ENCODE results near the gene ETV3. TPM values are rescaled to one million over a fixed set of nuclear protein-coding genes. Genes with fewer than 3 reads are reported as not detected.
"Not testable (repeated sequence)": the region's sequence is repeated elsewhere in the genome, so short reads cannot be mapped to it uniquely, and the experiment has no call there.

Gene ETV3
- total RNA-seq, 5 donors from 2014 or later (not counting 1 experiment from before 2014, with no cell fraction given) = 30.6 to 86.3 (median 33.4) TPM

DNA sequence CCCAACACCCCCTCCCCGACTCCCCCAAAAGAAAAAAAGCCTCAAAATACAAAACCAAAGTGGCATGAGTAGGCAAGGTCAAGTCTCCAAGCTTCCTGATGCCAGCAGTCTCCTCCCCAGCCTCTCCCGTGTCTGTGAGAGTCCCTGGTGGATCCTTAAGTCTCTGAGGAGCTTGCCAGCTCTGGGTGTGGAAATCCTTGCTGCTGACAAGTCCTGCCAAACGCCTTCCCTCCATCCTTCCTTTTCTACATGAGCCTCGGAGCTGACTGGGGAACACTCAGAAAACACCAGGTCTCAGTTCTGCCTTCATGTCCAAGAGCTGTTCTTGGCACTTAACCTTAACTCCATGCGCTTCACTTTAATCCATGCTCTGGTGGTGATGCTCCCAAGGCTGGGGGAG is 34.9 kb downstream of the ETV3 start:
- Mint-ChIP-seq H3K4me3 (no peak overlapping the region), H3K27me3 (peaks cover 25 to 26% of the 10 kb centered on the region in 2 donors), H3K4me1 (no peaks in the 10 kb centered on the region), H3K36me3 (no peaks in the 10 kb centered on the region), H3K27ac (no peak overlapping the region), H3K9me3 (no peaks in the 10 kb centered on the region)
- ChIA-PET CTCF (no interaction called here), POLR2A (no interaction called here)
- Histone ChIP-seq H3K4me1 (ENCODE audit: control insufficient read depth in 1 of 2, extremely low read depth in 1 of 2, insufficient read depth in 2 of 2, low read length in 2 of 2) (no peaks in the 10 kb centered on the region), H3K36me3 (ENCODE audit: control insufficient read depth in 2 of 2, extremely low read depth in 1 of 2, insufficient read depth in 1 of 2, low read length in 1 of 2) (no peaks in the 10 kb centered on the region), H3K27me3 (replicated peaks in 1 of 2; ENCODE audit: control insufficient read depth in 2 of 2, extremely low read depth in 1 of 2, insufficient read depth in 2 of 2, low read length in 1 of 2) (peaks cover 0 to 24% of the 10 kb centered on the region in 2 experiments), H3K27ac (ENCODE audit: low read length) (no peak overlapping the region), H3K9me3 (no peaks in the 10 kb centered on the region), H3K4me3 (ENCODE audit: control insufficient read depth in 1 of 2, extremely low read depth in 1 of 2, low read length in 1 of 2) (no peak overlapping the region)
- ATAC-seq (replicated peaks in 1 of 4) (no peak), DNase-seq (no peak)
- WGBS (ENCODE audit: insufficient coverage) = 82% methylated on average over 3 of the region's 5 CpGs

DNA sequence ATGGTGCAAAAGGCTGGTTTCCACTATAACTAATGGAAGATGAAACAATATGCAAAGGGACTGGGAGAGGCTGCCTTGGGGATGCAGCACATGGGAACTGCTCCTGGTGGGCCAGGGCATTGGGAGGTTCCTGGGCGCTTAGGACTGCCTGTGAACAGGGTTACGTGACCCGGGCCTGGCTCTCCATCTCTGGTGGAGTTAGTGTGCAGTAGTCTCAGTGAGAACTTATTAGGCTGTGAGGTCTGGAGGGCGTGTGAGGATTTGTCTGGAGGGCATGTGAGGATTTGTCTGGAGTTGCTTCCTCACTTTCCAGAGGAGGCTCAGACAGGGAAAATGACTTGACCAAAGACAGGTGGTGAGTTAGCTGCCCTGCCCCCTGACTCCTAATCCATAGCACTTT is 37.0 kb downstream of the ETV3 start:
- Mint-ChIP-seq H3K36me3 (no peaks in the 10 kb centered on the region), H3K4me3 (no peak overlapping the region), H3K27ac (no peak overlapping the region), H3K27me3 (peaks cover 5 to 9% of the 10 kb centered on the region in 2 donors), H3K9me3 (no peaks in the 10 kb centered on the region), H3K4me1 (no peaks in the 10 kb centered on the region)
- ChIA-PET CTCF (no interaction called here), POLR2A (no interaction called here)
- Histone ChIP-seq H3K27me3 (replicated peaks in 1 of 2; ENCODE audit: control insufficient read depth in 2 of 2, extremely low read depth in 1 of 2, insufficient read depth in 2 of 2, low read length in 1 of 2) (peaks cover 0 to 10% of the 10 kb centered on the region in 2 experiments), H3K36me3 (ENCODE audit: control insufficient read depth in 2 of 2, extremely low read depth in 1 of 2, insufficient read depth in 1 of 2, low read length in 1 of 2) (no peaks in the 10 kb centered on the region), H3K4me3 (ENCODE audit: control insufficient read depth in 1 of 2, extremely low read depth in 1 of 2, low read length in 1 of 2) (no peak overlapping the region), H3K9me3 (no peaks in the 10 kb centered on the region), H3K4me1 (ENCODE audit: control insufficient read depth in 1 of 2, extremely low read depth in 1 of 2, insufficient read depth in 2 of 2, low read length in 2 of 2) (no peaks in the 10 kb centered on the region), H3K27ac (ENCODE audit: low read length) (no peak overlapping the region)
- no peak for DNase-seq
- WGBS (ENCODE audit: insufficient coverage) = 71% methylated on average over 3 of the region's 4 CpGs
- ATAC-seq (replicated peaks in 1 of 4) = no peak

DNA sequence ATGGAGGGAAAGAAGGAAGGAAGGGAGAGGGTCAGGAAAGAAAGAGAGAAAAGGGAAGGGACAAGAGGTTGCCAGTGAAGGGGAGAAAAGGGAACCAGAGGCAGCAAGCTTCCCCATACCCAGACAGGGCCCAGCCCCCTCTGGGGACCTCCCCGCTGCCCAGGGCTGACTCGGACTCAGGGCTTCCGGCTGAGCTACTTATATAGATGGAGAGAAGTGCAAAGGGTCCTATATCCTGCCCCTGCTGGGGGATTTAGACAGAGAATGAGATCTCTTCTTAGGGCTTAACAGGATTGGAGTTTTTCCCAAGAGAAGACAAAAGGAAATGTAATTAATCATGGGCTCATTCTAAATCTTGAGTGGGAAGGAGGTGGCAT is 38.6 kb downstream of the ETV3 start, which contains the start of gene ETV3L:
Gene ETV3L (minus strand): TSS at position 176 of the 377 bp plus-strand sequence. CDS start 285 bp downstream, outside the sequence.
- H3K27ac ChIP-seq (ENCODE audit: low read length) = no peak within 1 kb of the TSS
- 66% methylated on average over 3 of the region's 3 CpGs for whole genome bisulfite sequencing (ENCODE audit: insufficient coverage)
- ChIA-PET CTCF (interaction anchor here in 1 of 2 donors (1.1 kb wide), 1 partner anchor 15 kb away, joined by 3 read pairs; no protein-coding TSS in a partner anchor), POLR2A (no interaction called here)
- no peaks in the 10 kb centered on the region for H3K4me1 ChIP-seq (ENCODE audit: control insufficient read depth in 1 of 2, extremely low read depth in 1 of 2, insufficient read depth in 2 of 2, low read length in 2 of 2)
- H3K4me3 Mint-ChIP-seq = no peak within 1 kb of the TSS
- ATAC-seq (replicated peaks in 1 of 4) (no peak), DNase-seq (no peak)
- peaks cover 0 to 4% of the 10 kb centered on the region in 2 experiments for H3K27me3 ChIP-seq (replicated peaks in 1 of 2; ENCODE audit: control insufficient read depth in 2 of 2, extremely low read depth in 1 of 2, insufficient read depth in 2 of 2, low read length in 1 of 2)
- H3K9me3 ChIP-seq = no peaks in the 10 kb centered on the region
- H3K4me1 Mint-ChIP-seq = no peaks in the 10 kb centered on the region
- H3K36me3 Mint-ChIP-seq = no peaks in the 10 kb centered on the region
- no peaks in the 10 kb centered on the region for H3K36me3 ChIP-seq (ENCODE audit: control insufficient read depth in 2 of 2, extremely low read depth in 1 of 2, insufficient read depth in 1 of 2, low read length in 1 of 2)
- H3K27me3 Mint-ChIP-seq = peaks cover 0 to 5% of the 10 kb centered on the region in 2 donors
- no peak within 1 kb of the TSS for H3K27ac Mint-ChIP-seq
- H3K9me3 Mint-ChIP-seq = no peaks in the 10 kb centered on the region
- no peak within 1 kb of the TSS for H3K4me3 ChIP-seq (ENCODE audit: control insufficient read depth in 1 of 2, extremely low read depth in 1 of 2, low read length in 1 of 2)

DNA sequence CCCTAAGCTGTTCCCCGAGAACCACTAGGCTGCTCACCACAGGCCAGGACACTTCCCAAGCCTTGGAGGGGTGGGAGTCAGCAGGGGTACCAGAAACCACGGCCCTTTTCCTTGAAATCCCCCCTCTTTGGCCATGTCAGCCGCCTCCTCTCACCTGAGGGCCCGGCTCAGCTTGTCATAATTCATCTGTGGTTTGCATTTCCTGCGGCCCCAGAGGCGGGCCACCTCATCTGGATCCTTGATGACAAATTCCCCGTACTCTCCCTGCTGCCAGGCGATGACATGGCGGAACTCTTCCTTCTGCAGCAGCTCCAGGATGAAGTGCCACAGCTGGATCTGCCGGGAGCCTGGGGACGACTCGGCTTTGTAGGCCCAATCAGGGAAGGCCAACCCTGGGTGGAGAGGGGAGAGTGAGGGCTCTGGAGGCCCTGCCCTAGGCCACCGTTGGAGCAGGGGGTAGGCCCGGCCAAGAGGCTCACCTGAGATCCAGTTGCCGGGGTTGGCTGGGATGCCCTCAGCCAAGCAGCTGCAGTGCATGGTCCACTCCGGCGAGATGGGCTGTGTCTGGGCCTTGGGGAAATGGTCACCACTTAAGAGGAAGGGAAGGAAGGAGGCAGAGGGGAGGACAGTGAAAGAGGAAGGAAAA is 39.1 kb downstream of the ETV3 start:
- WGBS (ENCODE audit: insufficient coverage) = 74% methylated on average over 8 of the region's 17 CpGs
- H3K4me3 Mint-ChIP-seq; ATAC-seq (replicated peaks in 1 of 4); DNase-seq; H3K27me3 Mint-ChIP-seq; H3K36me3 ChIP-seq (ENCODE audit: control insufficient read depth in 2 of 2, extremely low read depth in 1 of 2, insufficient read depth in 1 of 2, low read length in 1 of 2); H3K27ac Mint-ChIP-seq; H3K4me1 ChIP-seq (ENCODE audit: control insufficient read depth in 1 of 2, extremely low read depth in 1 of 2, insufficient read depth in 2 of 2, low read length in 2 of 2); H3K27ac ChIP-seq (ENCODE audit: low read length); POLR2A ChIA-PET; H3K9me3 Mint-ChIP-seq; H3K4me1 Mint-ChIP-seq; H3K9me3 ChIP-seq; H3K36me3 Mint-ChIP-seq; H3K27me3 ChIP-seq (replicated peaks in 1 of 2; ENCODE audit: control insufficient read depth in 2 of 2, extremely low read depth in 1 of 2, insufficient read depth in 2 of 2, low read length in 1 of 2); H3K4me3 ChIP-seq (ENCODE audit: control insufficient read depth in 1 of 2, extremely low read depth in 1 of 2, low read length in 1 of 2): not testable (repeated sequence)
- CTCF ChIA-PET = interaction anchor here in 1 of 2 donors (1.1 kb wide), 1 partner anchor 15 kb away, joined by 3 read pairs; no protein-coding TSS in a partner anchor

DNA sequence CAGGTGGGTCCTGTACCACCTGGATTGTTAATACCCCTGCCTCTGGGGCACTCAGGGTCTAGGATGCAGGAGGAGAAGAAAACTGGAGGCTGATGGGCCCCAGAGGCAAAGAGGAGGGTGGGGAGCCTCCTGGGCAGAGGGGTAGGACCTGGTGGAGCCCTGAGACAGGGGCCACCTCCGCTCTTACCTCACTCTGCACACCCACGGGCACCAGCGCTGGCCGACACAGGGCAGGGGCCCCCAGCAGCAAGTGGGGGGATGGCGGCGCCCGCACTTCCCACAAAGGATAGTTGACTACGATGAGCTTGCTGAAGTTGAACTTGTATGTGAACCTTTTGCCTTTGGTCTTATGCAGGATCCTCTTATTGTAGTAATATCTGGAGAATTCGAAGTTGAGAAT is 39.7 kb downstream of the ETV3 start:
- Histone ChIP-seq H3K27me3 (replicated peaks in 1 of 2; ENCODE audit: control insufficient read depth in 2 of 2, extremely low read depth in 1 of 2, insufficient read depth in 2 of 2, low read length in 1 of 2) (peaks cover 0 to 4% of the 10 kb centered on the region in 2 experiments), H3K27ac (ENCODE audit: low read length) (no peak overlapping the region), H3K4me1 (ENCODE audit: control insufficient read depth in 1 of 2, extremely low read depth in 1 of 2, insufficient read depth in 2 of 2, low read length in 2 of 2) (no peaks in the 10 kb centered on the region), H3K36me3 (ENCODE audit: control insufficient read depth in 2 of 2, extremely low read depth in 1 of 2, insufficient read depth in 1 of 2, low read length in 1 of 2) (no peaks in the 10 kb centered on the region), H3K9me3 (no peaks in the 10 kb centered on the region), H3K4me3 (ENCODE audit: control insufficient read depth in 1 of 2, extremely low read depth in 1 of 2, low read length in 1 of 2) (no peak overlapping the region)
- no peaks in the 10 kb centered on the region for H3K4me1 Mint-ChIP-seq
- POLR2A ChIA-PET = no interaction called here
- H3K27me3 Mint-ChIP-seq = peaks cover 0 to 5% of the 10 kb centered on the region in 2 donors
- no peaks in the 10 kb centered on the region for H3K9me3 Mint-ChIP-seq
- no peak for DNase-seq
- no peak overlapping the region for H3K27ac Mint-ChIP-seq
- no peaks in the 10 kb centered on the region for H3K36me3 Mint-ChIP-seq
- 75% methylated on average over 6 of the region's 9 CpGs for WGBS (ENCODE audit: insufficient coverage)
- ATAC-seq (replicated peaks in 1 of 4) = no peak
- H3K4me3 Mint-ChIP-seq = no peak overlapping the region
- CTCF ChIA-PET = interaction anchor here in 1 of 2 donors (1.1 kb wide), 1 partner anchor 16 kb away, joined by 3 read pairs; no protein-coding TSS in a partner anchor

DNA sequence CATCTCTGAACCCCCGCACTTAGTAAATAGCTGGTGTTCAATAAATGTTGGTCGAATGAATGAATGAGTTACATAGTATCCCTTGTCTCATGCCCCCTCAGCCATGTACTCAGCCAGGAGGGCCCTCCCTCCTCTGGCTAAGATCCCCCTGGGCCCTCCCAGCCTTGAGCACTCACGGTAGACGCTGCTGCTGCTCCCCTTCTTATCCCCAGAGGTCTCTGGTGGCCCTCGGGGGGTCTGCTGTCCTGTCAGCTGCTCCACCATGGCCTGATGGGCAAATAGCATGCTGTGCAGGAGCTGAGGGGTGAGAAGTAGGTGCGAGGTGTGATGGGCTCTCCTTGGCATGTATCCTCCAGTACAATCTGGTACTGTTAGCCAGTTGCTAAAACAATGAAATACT is 40.5 kb downstream of the ETV3 start:
- H3K9me3 Mint-ChIP-seq = no peaks in the 10 kb centered on the region
- no peak for ATAC-seq (replicated peaks in 1 of 4)
- H3K27ac Mint-ChIP-seq = no peak overlapping the region
- no peak overlapping the region for H3K27ac ChIP-seq (ENCODE audit: low read length)
- WGBS (ENCODE audit: insufficient coverage) = 89% methylated on average over 3 of the region's 6 CpGs
- H3K27me3 ChIP-seq (replicated peaks in 1 of 2; ENCODE audit: control insufficient read depth in 2 of 2, extremely low read depth in 1 of 2, insufficient read depth in 2 of 2, low read length in 1 of 2) = peaks cover 0 to 4% of the 10 kb centered on the region in 2 experiments
- H3K4me1 Mint-ChIP-seq = no peaks in the 10 kb centered on the region
- no peak overlapping the region for H3K4me3 ChIP-seq (ENCODE audit: control insufficient read depth in 1 of 2, extremely low read depth in 1 of 2, low read length in 1 of 2)
- no peak overlapping the region for H3K4me3 Mint-ChIP-seq
- no peaks in the 10 kb centered on the region for H3K9me3 ChIP-seq
- H3K36me3 ChIP-seq (ENCODE audit: control insufficient read depth in 2 of 2, extremely low read depth in 1 of 2, insufficient read depth in 1 of 2, low read length in 1 of 2) = no peaks in the 10 kb centered on the region
- no peaks in the 10 kb centered on the region for H3K36me3 Mint-ChIP-seq
- no peak for DNase-seq
- no peaks in the 10 kb centered on the region for H3K4me1 ChIP-seq (ENCODE audit: control insufficient read depth in 1 of 2, extremely low read depth in 1 of 2, insufficient read depth in 2 of 2, low read length in 2 of 2)
- POLR2A ChIA-PET = interaction anchor here in 1 of 2 donors (0.6 kb wide), 1 partner anchor 138 kb away, joined by 7 read pairs; no protein-coding TSS in a partner anchor
- CTCF ChIA-PET = no interaction called here
- H3K27me3 Mint-ChIP-seq = peaks cover 0 to 2% of the 10 kb centered on the region in 2 donors
